ENCODE results near the gene TMEM150B. TPM values are rescaled to one million over a fixed set of nuclear protein-coding genes. Genes with fewer than 3 reads are reported as not detected.

TMEM150B gene
- total and polyA plus RNA-seq, 2 of the 4 experiments (the other 2 are of a cell fraction) = not detected

GRCh38 chr19:55283548-55284377 is 41.4 kb downstream of the TMEM150B start, which contains the start of gene BRSK1:
TSS of gene BRSK1 (plus strand) at chr19:55283997. CDS start at chr19:55284443, 446 bp downstream.
- Histone ChIP-seq H3K36me3 (ENCODE audit: control insufficient read depth, insufficient read depth, low read length) (peaks cover 9% of the 10 kb centered on the region), H2BK15ac (ENCODE audit: low read depth, low read length) (peak within 1 kb of the TSS; percentile 73; the same call in 1 of the 3 replicates), H3K79me1 (ENCODE audit: low read depth in 1 of 2, low read length in 2 of 2) (peaks cover 3 to 42% of the 10 kb centered on the region in 2 experiments; a peak in 3 of 4 replicates), H3K27me3 (ENCODE audit: control insufficient read depth, insufficient read depth, low read length) (no peaks in the 10 kb centered on the region), H3K23ac (ENCODE audit: low read depth, low read length) (peak within 1 kb of the TSS; percentile 69), H3K9ac (ENCODE audit: low read depth, low read length) (peak within 1 kb of the TSS; percentile 79), H3K56ac (ENCODE audit: extremely low read depth, insufficient read depth, low read length) (no peak within 1 kb of the TSS), H3K9me3 (ENCODE audit: control insufficient read depth, insufficient read depth, low read length) (no peaks in the 10 kb centered on the region), H4K20me1 (ENCODE audit: insufficient read depth, low read length) (no peaks in the 10 kb centered on the region), H2BK120ac (ENCODE audit: low read depth, low read length) (peak within 1 kb of the TSS; percentile 52), H3K4ac (ENCODE audit: low read depth, low read length) (peak within 1 kb of the TSS; percentile 88), H3K18ac (ENCODE audit: low read depth, low read length) (no peak within 1 kb of the TSS), H2BK20ac (ENCODE audit: low read depth, low read length) (no peak within 1 kb of the TSS), H3K27ac (ENCODE audit: insufficient read depth, low read length) (peak within 1 kb of the TSS; percentile 24), H3K4me3 (ENCODE audit: insufficient read depth, low read depth, low read length) (peak within 1 kb of the TSS; percentile 58), H3K9me1 (ENCODE audit: insufficient read depth, low read length) (peaks cover 12% of the 10 kb centered on the region), H2AK5ac (ENCODE audit: low read depth, low read length) (peak within 1 kb of the TSS; percentile 83), H3K4me1 (ENCODE audit: control insufficient read depth, insufficient read depth, low read length) (peaks cover 21% of the 10 kb centered on the region), H3K14ac (replicated peaks; ENCODE audit: low read depth, low read length) (peak within 1 kb of the TSS; percentile 83), H3K4me2 (ENCODE audit: low read depth, low read length) (peak within 1 kb of the TSS; percentile 78), H4K91ac (ENCODE audit: insufficient read depth, low read depth, low read length) (peak within 1 kb of the TSS; percentile 63), H4K5ac (ENCODE audit: low read depth, low read length) (peak within 1 kb of the TSS; percentile 31), H2AFZ (replicated peaks; ENCODE audit: low read length, poor library complexity) (peak within 1 kb of the TSS; percentile 91), H4K8ac (ENCODE audit: low read depth in 2 of 2, low read length in 2 of 2) (peak within 1 kb of the TSS; percentile 77 to 90; a peak in 3 of 4 replicates), H2AK9ac (replicated peaks; ENCODE audit: low read depth, low read length, poor library complexity) (peak within 1 kb of the TSS; percentile 77), H2BK5ac (ENCODE audit: low read depth, low read length, poor library complexity, severe bottlenecking) (peak within 1 kb of the TSS; percentile 10)
- no TSS peak for BruUV-seq (replicated peaks)
- DNase-seq (peak; percentile 61), ATAC-seq (ENCODE audit: low read depth) (peak; percentile 43)
- dilution Hi-C loops (cut with HindIII; ENCODE audit: low sequenced_read_pairs, unreplicated experiment) = no loop called here
- CTCF ChIA-PET = no interaction called here
- peak; percentile 92 for TF ChIP-seq MAZ (IDR thresholded peaks at IDR 0.05; ENCODE audit: borderline replicate concordance, low read depth, low read length)
- no peak for TF ChIP-seq MXI1 (IDR thresholded peaks at IDR 0.05; ENCODE audit: borderline replicate concordance, low read depth, low read length)
- no peak for TF ChIP-seq USF2 (IDR thresholded peaks at IDR 0.05; ENCODE audit: low read depth, low read length)
- TF ChIP-seq BHLHE40 (IDR thresholded peaks at IDR 0.05; ENCODE audit: low read depth, low read length) = no peak
- TF ChIP-seq NFE2L2 (IDR thresholded peaks at IDR 0.05; ENCODE audit: low read depth, low read length) = no peak
- TF ChIP-seq MAFK (IDR thresholded peaks at IDR 0.05; ENCODE audit: low read depth, low read length) = no peak
- no peak for TF ChIP-seq RFX5 (IDR thresholded peaks at IDR 0.05; ENCODE audit: low read depth, low read length)
- 33% methylated on average over 4 of the region's 44 CpGs; no CpG with 5 or more reads in 1 of the 2 experiments for WGBS, 2 experiments (ENCODE audit: extremely low coverage in 2 of 2, insufficient read length in 1 of 2)
- POLR2A ChIA-PET (ENCODE audit: unreplicated experiment) = no interaction called here
- in situ Hi-C loops (cut with MboI; ENCODE audit: low sequenced_read_pairs) = loop anchor here (25.0 kb wide), 1 partner anchor 354 kb away; the partner anchor contains the start of genes CCDC106, ZNF580 and ZNF581
- intact Hi-C loops (cut with micrococcal nuclease) = loop anchor here (5.0 kb wide), 2 partner anchors 104 to 1126 kb away; partner anchors contain the start of genes LENG1 and RPL28

Measured in IMR-90 (cell line).